SU-DHL-6 (cell line): ENCODE measurements around the gene SEC61A1.

ENCODE experiments used
- H2AFZ ChIP-seq: fragments of 200-600 bp; sonication (generic); 2 replicates; pipeline ENCODE4 v1.6.1; 2014; ENCODE audit warnings: low read depth, mild to moderate bottlenecking, moderate library complexity, mixed read lengths, antibody characterized with exemption, low read length; ENCODE audit not compliant: severe bottlenecking
- H3F3A ChIP-seq: fragments of 200-600 bp; shearing (Covaris generic); 2 replicates; pipeline ENCODE4 v1.6.0; 2016; ENCODE audit warnings: antibody characterized with exemption, mild to moderate bottlenecking; ENCODE audit not compliant: insufficient read depth
- H3K27ac ChIP-seq: fragments of 200-600 bp; sonication (generic); 2 replicates; pipeline ENCODE4 v1.5.1; 2016; ENCODE audit warnings: low read depth, mild to moderate bottlenecking, low read length, moderate library complexity, mixed read lengths
- H3K27me3 ChIP-seq: fragments of 200-600 bp; sonication (generic), shearing (Covaris generic); 2 replicates; pipeline ENCODE4 v1.6.0; 2014; ENCODE audit warnings: mild to moderate bottlenecking, low read length
- H3K36me3 ChIP-seq: fragments of 200-600 bp; sonication (generic); 2 replicates; pipeline ENCODE4 v1.6.1; 2014; ENCODE audit warnings: mild to moderate bottlenecking, low read length, mixed read lengths
- H3K4me2 ChIP-seq: fragments of 300-600, 200-600 bp; shearing (Covaris generic), sonication (generic); 2 replicates; pipeline ENCODE4 v1.6.0; 2014; ENCODE audit warnings: low read length, low read depth, mild to moderate bottlenecking; ENCODE audit not compliant: poor library complexity, severe bottlenecking
- H3K4me3 ChIP-seq: fragments of 200-600 bp; sonication (generic); 2 replicates; pipeline ENCODE4 v1.5.1; 2014; ENCODE audit warnings: antibody characterized with exemption, low read length, mild to moderate bottlenecking, mixed read lengths; ENCODE audit not compliant: insufficient read depth, poor library complexity, severe bottlenecking
- H3K79me2 ChIP-seq: fragments of 200-600 bp; sonication (generic); 2 replicates; pipeline ENCODE4 v1.6.1; 2014; ENCODE audit warnings: mild to moderate bottlenecking, low read length, moderate library complexity; ENCODE audit not compliant: insufficient read depth
- H3K9ac ChIP-seq: fragments of 200-600 bp; sonication (generic); 2 replicates; pipeline ENCODE4 v1.7.0; 2014; ENCODE audit warnings: mild to moderate bottlenecking, low read length
- H3K9me2 ChIP-seq: fragments of 200-600 bp; sonication (generic); replicated peaks from 2 replicates; pipeline ENCODE4 v1.6.1; 2014; ENCODE audit warnings: low read length; ENCODE audit not compliant: insufficient read depth
- H3K9me3 ChIP-seq: fragments of 200-600 bp; sonication (generic); 2 replicates; pipeline ENCODE4 v1.6.1; 2014; ENCODE audit warnings: low read length, mixed read lengths; ENCODE audit not compliant: insufficient read depth
- H4K20me1 ChIP-seq: fragments of 200-600 bp; sonication (generic); 2 replicates; pipeline ENCODE4 v1.6.1; 2014; ENCODE audit warnings: low read depth, mild to moderate bottlenecking, antibody characterized with exemption, low read length, moderate library complexity, mixed read lengths
- CTCF ChIP-seq: fragments of 200-600 bp; sonication (generic); IDR thresholded peaks from one replicate; pipeline ENCODE4 v1.5.1; 2017; ENCODE audit warnings: antibody characterized with exemption, mild to moderate bottlenecking, low read length, moderate library complexity; ENCODE audit not compliant: insufficient read depth, poor library complexity, severe bottlenecking
- EZH2phosphoT487 ChIP-seq: fragments of 200-600 bp; sonication (generic), shearing (Covaris generic); conservative IDR thresholded peaks from 2 replicates; pipeline ENCODE4 v1.6.1; 2018; ENCODE audit warnings: mild to moderate bottlenecking, antibody characterized with exemption, low read length, moderate library complexity, mixed read lengths

SEC61A1 gene

GRCh38 chr3:128040041-128040440 lies 12.2 kb upstream of the SEC61A1 start:
- Histone ChIP-seq H3K9me2 (no peaks in the 10 kb centered on the region), H3K27ac (no peak overlapping the region), H3K27me3 (no peaks in the 10 kb centered on the region), H2AFZ (no peak overlapping the region), H3K36me3 (no peaks in the 10 kb centered on the region), H3K79me2 (no peaks in the 10 kb centered on the region), H3F3A (no peaks in the 10 kb centered on the region), H4K20me1 (no peaks in the 10 kb centered on the region), H3K4me2 (no peak overlapping the region), H3K9me3 (no peaks in the 10 kb centered on the region), H3K9ac (no peak overlapping the region), H3K4me3 (no peak overlapping the region)
- TF ChIP-seq EZH2phosphoT487, result no peak
- TF ChIP-seq CTCF, result no peak

GRCh38 chr3:128040660-128041059 lies 11.6 kb upstream of the SEC61A1 start:
- no peaks in the 10 kb centered on the region for H3K79me2 ChIP-seq
- H3K9me3 ChIP-seq, result no peaks in the 10 kb centered on the region
- TF ChIP-seq CTCF (no peak), EZH2phosphoT487 (no peak)
- H2AFZ ChIP-seq, result no peak overlapping the region
- no peak overlapping the region for H3K27ac ChIP-seq
- no peak overlapping the region for H3K4me3 ChIP-seq
- no peaks in the 10 kb centered on the region for H3K36me3 ChIP-seq
- H4K20me1 ChIP-seq, result no peaks in the 10 kb centered on the region
- no peaks in the 10 kb centered on the region for H3K9me2 ChIP-seq
- no peak overlapping the region for H3K4me2 ChIP-seq
- H3F3A ChIP-seq, result no peaks in the 10 kb centered on the region
- no peaks in the 10 kb centered on the region for H3K27me3 ChIP-seq
- H3K9ac ChIP-seq, result no peak overlapping the region

GRCh38 chr3:128041344-128041743 lies 10.9 kb upstream of the SEC61A1 start:
- Histone ChIP-seq H4K20me1 (no peaks in the 10 kb centered on the region), H3K9me2 (no peaks in the 10 kb centered on the region), H3K9ac (no peak overlapping the region), H3K27me3 (no peaks in the 10 kb centered on the region), H3K79me2 (no peaks in the 10 kb centered on the region), H2AFZ (no peak overlapping the region), H3K36me3 (no peaks in the 10 kb centered on the region), H3K4me2 (no peak overlapping the region), H3F3A (no peaks in the 10 kb centered on the region), H3K9me3 (no peaks in the 10 kb centered on the region), H3K27ac (no peak overlapping the region), H3K4me3 (no peak overlapping the region)
- TF ChIP-seq CTCF, result no peak
- no peak for TF ChIP-seq EZH2phosphoT487

GRCh38 chr3:128050597-128050996 lies 1.6 kb upstream of the SEC61A1 start:
- Histone ChIP-seq H3K9ac (no peak overlapping the region), H2AFZ (no peak overlapping the region), H4K20me1 (no peaks in the 10 kb centered on the region), H3K4me2 (peak overlapping the region; percentile 60), H3K79me2 (peaks cover 33% of the 10 kb centered on the region), H3F3A (no peaks in the 10 kb centered on the region; the same call in 1 of the 2 replicates), H3K9me3 (no peaks in the 10 kb centered on the region), H3K4me3 (no peak overlapping the region), H3K9me2 (no peaks in the 10 kb centered on the region), H3K27ac (no peak overlapping the region), H3K27me3 (no peaks in the 10 kb centered on the region), H3K36me3 (no peaks in the 10 kb centered on the region)
- TF ChIP-seq CTCF (no peak), EZH2phosphoT487 (no peak)
